ENCODE measurements around the gene POLK.
A peak's percentile ranks its signal among the peaks of the same experiment; 100 is the strongest.

POLK gene

GRCh38 chr5:75512383-75513074 lies 838 bp downstream of the POLK start:
- no peak for TF ChIP-seq CTCF (IDR thresholded peaks at IDR 0.05; ENCODE audit: insufficient read depth, low read length, poor library complexity, severe bottlenecking)
- Histone ChIP-seq H3K27me3 (replicated peaks; ENCODE audit: control insufficient read depth, insufficient read depth, low read length) (no peaks in the 10 kb centered on the region), H3K4me3 (replicated peaks; ENCODE audit: low read depth, low read length) (peak overlapping the region; percentile 78), H3K36me3 (ENCODE audit: control insufficient read depth, insufficient read depth, low read length) (no peaks in the 10 kb centered on the region)
- no peak for DNase-seq (ENCODE audit: extremely low read depth, insufficient read length)

GRCh38 chr5:75513841-75514240 lies 2.1 kb downstream of the POLK start:
- TF ChIP-seq CTCF (IDR thresholded peaks at IDR 0.05; ENCODE audit: insufficient read depth, low read length, poor library complexity, severe bottlenecking) = no peak
- Histone ChIP-seq H3K27me3 (replicated peaks; ENCODE audit: control insufficient read depth, insufficient read depth, low read length) (no peaks in the 10 kb centered on the region), H3K36me3 (ENCODE audit: control insufficient read depth, insufficient read depth, low read length) (no peaks in the 10 kb centered on the region; the same call in 1 of the 2 replicates), H3K4me3 (replicated peaks; ENCODE audit: low read depth, low read length) (peak overlapping the region; percentile 78)
- no peak for DNase-seq (ENCODE audit: extremely low read depth, insufficient read length)

- Histone ChIP-seq H3K4me3 (replicated peaks; ENCODE audit: low read depth, low read length) (peak overlapping the region; percentile 78), H3K27me3 (replicated peaks; ENCODE audit: control insufficient read depth, insufficient read depth, low read length) (no peaks in the 10 kb centered on the region), H3K36me3 (ENCODE audit: control insufficient read depth, insufficient read depth, low read length) (no peaks in the 10 kb centered on the region; the same call in 1 of the 2 replicates)
- no peak for TF ChIP-seq CTCF (IDR thresholded peaks at IDR 0.05; ENCODE audit: insufficient read depth, low read length, poor library complexity, severe bottlenecking)
- DNase-seq (ENCODE audit: extremely low read depth, insufficient read length) = no peak
Measured at GRCh38 chr5:75514323-75514722, 2.6 kb downstream of the POLK start.

- H3K4me3 ChIP-seq (replicated peaks; ENCODE audit: low read depth, low read length) = no peak overlapping the region
- TF ChIP-seq CTCF (IDR thresholded peaks at IDR 0.05; ENCODE audit: insufficient read depth, low read length, poor library complexity, severe bottlenecking) = no peak
- no peak for DNase-seq (ENCODE audit: extremely low read depth, insufficient read length)
- no peaks in the 10 kb centered on the region; the same call in 1 of the 2 replicates for H3K36me3 ChIP-seq (ENCODE audit: control insufficient read depth, insufficient read depth, low read length)
- no peaks in the 10 kb centered on the region for H3K27me3 ChIP-seq (replicated peaks; ENCODE audit: control insufficient read depth, insufficient read depth, low read length)
Measured at GRCh38 chr5:75519761-75520160, 8.1 kb downstream of the POLK start.

- no peak for TF ChIP-seq CTCF (IDR thresholded peaks at IDR 0.05; ENCODE audit: insufficient read depth, low read length, poor library complexity, severe bottlenecking)
Measured at GRCh38 chr5:75521195-75521594, 9.5 kb downstream of the POLK start.

More at GRCh38 chr5:75521195-75521594, 9.5 kb downstream of the POLK start:
- Histone ChIP-seq H3K36me3 (ENCODE audit: control insufficient read depth, insufficient read depth, low read length) (no peaks in the 10 kb centered on the region; the same call in 1 of the 2 replicates), H3K4me3 (replicated peaks; ENCODE audit: low read depth, low read length) (no peak overlapping the region), H3K27me3 (replicated peaks; ENCODE audit: control insufficient read depth, insufficient read depth, low read length) (no peaks in the 10 kb centered on the region)
- no peak for DNase-seq (ENCODE audit: extremely low read depth, insufficient read length)
